Retina (tissue), 1 donor: Measurements from ENCODE around the gene MMGT1.

ENCODE experiments used
- DNase-seq: peaks from one replicate; pipeline ENCODE4 v3.0.0-alpha.2; 2016

Gene MMGT1

DNA sequence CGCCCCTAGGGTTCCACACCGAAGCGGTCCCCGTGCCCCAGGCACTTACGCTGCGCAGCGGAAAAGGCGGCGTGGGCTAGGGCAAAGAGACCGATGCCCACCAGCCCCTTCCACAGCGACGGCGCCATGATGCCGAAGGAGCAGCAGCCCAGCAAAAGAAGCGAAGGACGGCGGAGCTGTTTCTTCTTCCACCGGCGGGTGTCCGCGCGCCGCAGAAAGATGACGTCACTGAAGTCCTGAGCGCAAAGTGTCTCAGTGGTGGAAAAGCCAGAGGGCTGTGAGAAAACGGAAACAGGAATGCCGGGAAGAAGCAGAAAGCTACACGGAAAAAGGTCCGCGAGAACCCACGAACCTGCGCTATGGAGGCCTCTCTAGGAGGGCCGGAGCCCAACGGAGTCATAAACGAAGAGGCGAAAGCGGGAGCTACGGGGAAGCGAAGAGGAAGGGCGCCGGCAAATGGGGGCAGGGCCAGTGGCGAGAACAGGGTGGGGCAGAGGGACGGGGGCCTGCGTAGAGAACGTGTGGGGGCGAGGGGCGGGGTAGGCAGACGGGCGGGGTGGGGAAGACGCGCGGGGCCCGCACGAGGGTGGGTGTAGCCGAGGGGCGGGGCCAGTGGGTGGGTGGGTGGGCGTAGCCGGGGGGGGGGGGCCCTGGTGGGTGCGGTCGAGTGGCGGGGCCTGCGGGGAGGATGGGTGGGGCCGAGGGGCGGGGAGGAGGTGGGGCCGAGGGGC, at the start of gene MMGT1:
TSS of gene MMGT1 (minus strand) at position 441 of the 731 bp plus-strand sequence. CDS start at position 128, 313 bp downstream.
- peak; percentile 92 for DNase-seq

GRCh38 chrX:136021903-136022302, 48.1 kb upstream of the MMGT1 start:
- no peak for DNase-seq

GRCh38 chrX:136021160-136021559, 47.4 kb upstream of the MMGT1 start:
- DNase-seq = no peak

- DNase-seq = no peak
These were observed 45.4 kb upstream of the MMGT1 start for GRCh38 chrX:136019226-136019625.

- DNase-seq = no peak
These were observed 43.1 kb upstream of the MMGT1 start for GRCh38 chrX:136016881-136017280.

DNA sequence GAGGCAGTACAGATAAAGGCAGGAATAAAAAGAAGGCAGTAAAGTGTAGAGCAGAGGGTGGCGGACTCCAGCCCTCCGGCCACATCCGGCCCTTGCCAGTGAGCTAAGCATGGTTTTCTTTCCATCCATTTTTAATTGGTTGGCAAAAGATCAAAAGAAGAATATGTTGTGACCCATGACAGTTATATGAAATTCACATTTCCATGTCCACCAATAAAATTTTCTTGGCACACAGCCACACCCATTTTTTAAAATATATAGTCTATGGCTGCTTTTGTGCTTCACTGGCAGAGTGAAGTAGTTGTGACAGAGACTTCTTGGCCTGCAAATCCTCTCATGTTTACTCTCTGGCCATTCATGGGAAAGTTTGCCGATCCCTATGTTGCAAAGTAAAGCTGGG, 41.2 kb upstream of the MMGT1 start:
- DNase-seq = no peak

DNA sequence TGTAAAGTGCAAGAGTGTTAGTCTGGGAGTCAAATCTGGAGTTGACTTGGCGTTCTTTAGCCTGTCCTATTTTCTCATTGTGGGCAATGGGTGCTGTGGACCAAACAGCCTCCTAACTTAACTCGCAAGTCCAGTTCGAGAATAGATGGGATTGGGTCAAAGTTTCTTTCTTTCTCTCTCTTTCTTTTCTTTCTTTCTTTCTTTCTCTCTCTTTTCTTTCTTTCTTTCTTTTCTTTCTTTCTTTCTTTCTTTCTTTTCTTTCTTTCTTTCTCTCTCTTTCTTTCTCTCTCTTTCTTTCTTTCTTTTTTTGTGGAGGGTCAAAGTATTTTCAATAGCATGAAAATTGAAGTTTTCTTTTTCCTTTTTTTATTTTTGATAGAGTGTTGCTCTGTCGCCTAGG, 14.5 kb upstream of the MMGT1 start:
- DNase-seq = no peak

GRCh38 chrX:135985973-135986310, 12.2 kb upstream of the MMGT1 start:
- no peak for DNase-seq

GRCh38 chrX:135985157-135985972, 11.6 kb upstream of the MMGT1 start, which contains the start of gene SLC9A6:
TSS of gene SLC9A6 (plus strand) at chrX:135985435. CDS start at chrX:135985659, 224 bp downstream.
- DNase-seq = peak; percentile 82

DNA sequence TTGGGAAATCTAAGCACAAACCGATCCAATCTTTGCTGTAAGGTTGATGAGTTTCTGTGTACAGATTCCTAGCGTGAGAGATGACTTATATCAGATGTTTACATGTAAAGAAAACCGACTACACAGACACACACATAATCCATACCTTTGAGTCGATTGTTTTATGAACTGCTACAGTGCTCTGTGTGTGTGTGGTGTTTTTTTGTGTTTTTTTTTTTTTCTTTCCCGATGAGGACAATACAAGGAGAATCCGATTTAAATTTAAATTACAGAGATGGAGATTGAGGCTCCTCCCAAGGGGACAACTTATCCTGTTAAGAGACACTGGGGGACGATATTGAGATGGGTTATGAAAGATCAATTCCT, 11.0 kb upstream of the MMGT1 start:
- DNase-seq = no peak

GRCh38 chrX:135984256-135984655, 10.5 kb upstream of the MMGT1 start:
- DNase-seq = no peak

- DNase-seq = no peak
These were observed 9.1 kb upstream of the MMGT1 start for GRCh38 chrX:135982860-135983259.

- no peak for DNase-seq
These were observed 7.9 kb upstream of the MMGT1 start for GRCh38 chrX:135981668-135982067.

GRCh38 chrX:135981010-135981409, 7.2 kb upstream of the MMGT1 start:
- no peak for DNase-seq

DNA sequence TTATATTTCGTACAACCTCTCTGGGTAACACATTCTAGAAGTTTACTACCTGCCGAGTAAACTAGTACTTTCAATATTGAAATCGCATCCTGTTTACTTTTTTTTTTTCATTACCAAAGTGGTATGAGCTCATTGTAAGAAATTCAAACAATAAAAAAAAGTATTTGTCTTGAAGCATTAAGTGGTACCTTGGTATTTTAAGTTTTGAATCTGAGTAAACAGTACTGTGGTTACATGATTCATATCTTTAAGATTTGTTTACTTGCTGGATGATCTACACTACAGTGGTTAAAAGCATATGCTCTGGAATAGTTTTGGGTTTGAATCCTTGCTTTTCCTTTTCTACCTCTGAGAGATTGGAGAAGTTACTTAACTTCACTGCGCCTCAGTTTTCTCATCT, 3.8 kb upstream of the MMGT1 start:
- DNase-seq = no peak

GRCh38 chrX:135975421-135975820, 1.6 kb upstream of the MMGT1 start:
- no peak for DNase-seq

GRCh38 chrX:135974279-135974856, 580 bp upstream of the MMGT1 start:
- DNase-seq = peak; percentile 24

DNA sequence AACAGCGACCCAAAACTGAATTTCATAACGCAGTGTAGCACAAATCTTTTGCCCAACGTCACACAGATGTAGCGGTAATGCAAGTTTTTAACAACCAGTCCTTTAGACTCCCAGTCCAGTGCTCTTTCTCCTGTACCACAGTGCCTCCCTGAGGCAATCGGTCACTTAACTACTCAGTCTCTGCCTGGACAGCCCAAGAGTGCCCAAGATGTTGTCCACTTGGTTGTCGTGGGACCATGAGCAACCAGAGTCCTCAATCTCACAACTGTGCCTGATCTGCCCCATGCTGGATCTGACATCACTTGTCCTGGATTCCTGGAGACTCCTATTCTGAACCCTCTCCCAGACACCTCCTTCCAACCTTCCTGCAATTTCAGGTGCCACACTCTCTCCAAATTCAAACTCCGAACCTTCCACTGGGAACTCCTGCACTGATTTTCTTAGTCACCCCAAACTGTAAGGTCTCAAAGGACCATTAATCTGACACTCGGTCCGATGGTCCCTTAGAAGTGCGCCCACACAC, 702 bp downstream of the MMGT1 start:
- DNase-seq = no peak

GRCh38 chrX:135951291-135951690, 22.5 kb downstream of the MMGT1 start:
- DNase-seq = no peak

- no peak for DNase-seq
These were observed 29.3 kb downstream of the MMGT1 start for GRCh38 chrX:135944486-135944885.

DNA sequence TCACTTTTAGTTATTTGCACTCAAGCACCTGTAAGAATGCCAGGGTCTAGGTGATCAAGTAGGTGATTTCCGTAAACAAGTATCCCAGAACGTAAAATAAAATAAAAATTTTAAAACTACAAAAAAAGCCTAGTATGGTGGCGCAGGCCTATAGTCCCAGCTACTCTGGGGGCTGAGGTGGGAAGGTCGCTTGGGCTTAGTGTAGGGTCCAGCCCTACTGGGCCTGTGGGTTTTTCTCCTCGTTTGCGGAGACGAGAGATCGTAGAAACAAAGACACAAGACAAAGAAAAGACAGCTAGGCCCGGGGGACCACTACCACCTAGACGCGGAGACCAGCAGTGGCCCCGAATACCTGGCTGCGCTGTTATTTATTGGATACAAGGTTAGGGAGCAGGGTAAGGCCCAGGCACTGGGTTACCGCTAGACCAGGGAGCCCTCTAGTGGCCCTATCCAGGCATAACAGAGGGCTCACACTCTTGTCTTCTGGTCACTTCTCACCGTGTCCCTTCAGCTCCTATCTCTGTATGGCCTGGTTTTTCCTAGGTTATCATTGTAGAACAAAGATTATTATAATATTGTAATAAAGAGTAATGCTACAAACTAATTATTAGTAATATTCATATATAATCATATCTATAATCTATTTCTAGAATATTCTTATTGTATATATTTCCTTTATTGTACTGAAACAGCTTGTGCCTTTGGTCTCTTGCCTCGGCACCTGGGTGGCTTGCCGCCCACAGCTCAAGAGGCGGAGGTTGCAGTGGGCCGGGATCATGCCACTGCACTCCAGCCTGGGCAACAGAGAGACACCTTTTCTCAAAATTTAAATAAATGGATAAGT, 41.9 kb downstream of the MMGT1 start:
- peak; percentile 48 for DNase-seq

DNA sequence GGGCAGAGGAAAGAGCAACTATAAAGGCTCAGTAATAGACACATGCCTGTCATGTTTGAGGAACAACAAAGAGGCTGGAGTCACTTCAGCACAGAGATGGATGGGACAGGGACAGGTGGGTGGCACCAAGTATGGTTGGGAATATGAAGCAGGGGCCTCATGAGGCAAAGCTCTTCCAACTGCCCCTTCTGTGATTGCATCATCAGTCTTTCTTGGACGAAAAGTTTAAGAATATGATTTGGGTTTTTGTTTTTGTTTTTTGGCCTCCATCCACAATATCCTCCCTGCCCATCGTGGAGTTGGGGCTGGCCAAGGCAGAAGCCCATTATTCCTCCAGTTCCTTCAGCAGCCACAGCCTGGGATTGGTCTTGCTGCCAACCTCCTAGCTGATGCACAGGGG, 45.9 kb downstream of the MMGT1 start:
- no peak for DNase-seq

DNA sequence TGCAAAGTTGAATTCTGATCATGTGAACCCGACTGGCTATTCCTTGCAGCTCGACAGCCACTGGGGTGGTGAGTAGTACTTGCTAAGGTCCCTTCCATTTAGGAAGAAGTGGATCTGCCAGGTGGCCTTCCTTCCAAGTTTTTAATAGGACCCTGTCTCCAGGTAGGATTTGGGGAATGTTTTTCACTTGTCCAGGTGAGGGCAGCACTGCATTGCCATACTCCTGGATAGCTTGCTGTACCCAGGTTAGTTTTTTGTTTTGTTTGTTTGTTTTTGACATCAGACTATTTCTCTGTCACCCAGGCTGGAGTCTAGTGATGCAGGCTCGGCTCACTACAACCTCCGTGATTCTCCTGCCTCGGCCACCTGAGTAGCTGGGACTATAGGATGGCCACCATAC, 50.4 kb downstream of the MMGT1 start:
- DNase-seq = no peak
